OCI-LY7 (cell line): ENCODE data around the gene SECTM1. TPM values are rescaled to one million over a fixed set of nuclear protein-coding genes. Genes with fewer than 3 reads are reported as not detected.

Source experiments
- BruUV-seq: library from RNA; stranded (reverse); fragments of 400-500 nt; replicated peaks from 2 replicates; lab custom pipeline; 2021; lab: Mats Ljungman, UMichigan
- CTCF ChIA-PET: fragments of 300-600 bp; sonication (Branson Sonifier 250); formaldehyde crosslinking; loops from one replicate; lab custom pipeline; 2022; ENCODE audit warnings: antibody characterized with exemption; ENCODE audit not compliant: unreplicated experiment; lab: Charles Lee
- POLR2A ChIA-PET: fragments of 300-600 bp; sonication (Branson Sonifier 250); formaldehyde crosslinking; loops from one replicate; lab custom pipeline; 2022; ENCODE audit warnings: antibody characterized with exemption; lab: Charles Lee
- DNase-seq: peaks from one replicate; pipeline ENCODE4 v3.0.0-alpha.2; 2015; ENCODE audit warnings: low spot score
- H2AFZ ChIP-seq: fragments of 200-600 bp; sonication (generic), shearing (Covaris generic); 2 replicates; pipeline ENCODE4 v1.6.1; 2014; ENCODE audit warnings: mild to moderate bottlenecking, antibody characterized with exemption, low read length, moderate library complexity
- H3K27ac ChIP-seq: fragments of 200-600 bp; sonication (generic); 2 replicates; pipeline ENCODE4 v1.5.1; 2014; ENCODE audit warnings: mixed run types, low read depth, mild to moderate bottlenecking, moderate library complexity, low read length, inconsistent platforms; ENCODE audit not compliant: poor library complexity, severe bottlenecking
- H3K36me3 ChIP-seq: fragments of 200-600 bp; sonication (generic); 2 replicates; pipeline ENCODE4 v1.6.1; 2014; ENCODE audit warnings: mild to moderate bottlenecking, antibody characterized with exemption, low read length, moderate library complexity, mixed read lengths; ENCODE audit not compliant: insufficient read depth
- H3K4me1 ChIP-seq: fragments of 200-600 bp; sonication (generic); 2 replicates; pipeline ENCODE4 v1.5.1; 2014; ENCODE audit warnings: mild to moderate bottlenecking, low read length; ENCODE audit not compliant: insufficient read depth, poor library complexity, severe bottlenecking
- H3K4me2 ChIP-seq: fragments of 200-600 bp; sonication (generic); 2 replicates; pipeline ENCODE4 v1.6.1; 2014; ENCODE audit warnings: mild to moderate bottlenecking, low read length
- H3K4me3 ChIP-seq: fragments of 200-600 bp; sonication (generic); 2 replicates; pipeline ENCODE4 v1.5.1; 2014; ENCODE audit warnings: mild to moderate bottlenecking, low read depth, low read length; ENCODE audit not compliant: poor library complexity, severe bottlenecking
- H3K79me2 ChIP-seq: fragments of 200-600 bp; sonication (generic); 2 replicates; pipeline ENCODE4 v1.6.1; 2016; ENCODE audit warnings: low read depth, mild to moderate bottlenecking, low read length, moderate library complexity, mixed read lengths; ENCODE audit not compliant: insufficient read depth
- H3K9me2 ChIP-seq: fragments of 200-600 bp; sonication (generic); 2 replicates; pipeline ENCODE4 v1.6.1; 2016; ENCODE audit warnings: mild to moderate bottlenecking, low read length, mixed read lengths; ENCODE audit not compliant: insufficient read depth
- H3K9me3 ChIP-seq: fragments of 200-600 bp; sonication (generic); 2 replicates; pipeline ENCODE4 v1.6.1; 2014; ENCODE audit warnings: mild to moderate bottlenecking, mixed run types, low read length, mixed read lengths
- H4K20me1 ChIP-seq: fragments of 200-600 bp; sonication (generic); 2 replicates; pipeline ENCODE4 v1.6.1; 2014; ENCODE audit warnings: mild to moderate bottlenecking, antibody characterized with exemption, low read length, moderate library complexity, mixed read lengths; ENCODE audit not compliant: insufficient read depth
- EZH2phosphoT487 ChIP-seq: fragments of 200-600 bp; sonication (generic); IDR thresholded peaks from 2 replicates; pipeline ENCODE4 v1.6.1; 2018; ENCODE audit warnings: low read depth, borderline replicate concordance, mild to moderate bottlenecking, mixed run types, antibody characterized with exemption, low read length, moderate library complexity, mixed read lengths
- intact Hi-C: fragments of 100-400 bp; cut with micrococcal nuclease; formaldehyde crosslinking; loops from one replicate; pipeline ENCODE4 v1.10.0; 2022; ENCODE audit not compliant: unreplicated experiment
- total RNA-seq, 2 experiments: library from RNA; depleted of rRNA in 1 of 2; stranded (reverse); fragments of >200 nt in 1 of 2; shearing (Covaris generic) in 1 of 2; gene quantifications; 2 replicates each; pipeline ENCODE4 v1.2.3, GENCODE V29; 2014 to 2022
- TF ChIP-seq, protein P1 (sequence below): fragments of 200-600 bp; sonication (generic); conservative IDR thresholded peaks from 2 replicates; pipeline ENCODE4 v1.5.1; 2014; ENCODE audit warnings: mild to moderate bottlenecking, antibody characterized with exemption, low read length, moderate library complexity, mixed read lengths

The SECTM1 gene
- total RNA-seq, 2 experiments from 2014 or later: not detected

DNA sequence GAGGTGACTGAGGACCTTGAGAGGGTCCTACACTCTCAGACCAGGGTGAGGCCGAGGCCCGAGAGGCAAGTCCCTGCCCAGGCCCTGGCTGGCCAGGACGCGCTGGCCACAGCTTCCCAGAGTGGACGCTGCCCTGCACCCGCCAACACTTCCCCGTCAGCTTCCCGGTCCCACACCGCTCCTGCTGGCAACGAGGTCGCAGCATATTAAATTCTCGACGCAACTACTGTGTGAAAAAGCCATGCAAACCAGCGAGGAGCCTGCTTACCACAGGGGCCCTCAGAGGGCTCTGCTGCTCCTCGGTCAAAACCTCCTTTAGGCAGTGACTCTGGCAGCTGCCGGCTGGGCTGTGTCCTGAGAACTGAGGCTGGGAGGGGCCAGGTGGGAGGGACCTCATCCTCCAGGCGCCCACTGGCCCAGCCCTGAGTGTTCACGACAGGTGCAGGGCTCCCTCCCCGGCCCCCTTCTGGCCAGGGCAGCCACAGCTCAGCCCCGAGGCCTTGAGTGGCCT, 23.3 kb upstream of the SECTM1 start:
- CTCF ChIA-PET: interaction anchor here (0.8 to 1.1 kb wide), 2 partner anchors 10 to 60 kb away, joined by 3 to 4 read pairs; no protein-coding TSS in a partner anchor

DNA sequence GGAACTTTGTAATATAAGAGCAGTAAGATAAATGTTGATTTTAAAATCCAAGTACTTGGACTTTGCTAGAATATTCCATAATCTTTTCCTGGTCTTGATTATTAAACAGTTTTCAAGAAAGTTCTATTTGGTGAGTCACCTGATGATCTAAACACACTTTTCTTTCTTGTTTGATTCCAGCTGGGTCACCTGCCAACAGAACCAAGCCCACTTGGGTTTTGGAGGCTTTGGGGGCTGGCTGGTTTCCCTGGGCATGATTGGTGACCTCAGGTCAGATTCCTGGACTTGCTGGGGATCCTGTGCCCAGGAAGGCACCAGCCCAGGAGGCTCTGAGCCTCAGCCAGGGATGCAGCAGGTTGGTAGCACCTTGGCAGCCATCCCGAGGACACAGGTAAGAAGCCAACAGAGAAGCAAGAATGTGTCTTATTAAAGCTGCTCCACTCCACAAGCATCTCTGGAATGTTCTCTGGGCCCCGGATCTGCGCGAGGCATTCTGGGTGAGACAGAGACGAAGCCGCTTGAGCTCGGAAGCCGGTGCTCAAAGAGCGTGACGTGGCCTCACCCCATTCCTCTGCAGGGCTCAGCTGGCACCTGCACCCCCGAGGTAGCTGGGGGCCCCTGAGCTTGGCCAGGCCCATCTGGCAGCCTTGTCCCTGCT, 22.3 kb upstream of the SECTM1 start:
- ChIA-PET POLR2A (interaction anchor here (0.6 to 1.5 kb wide), 2 partner anchors 11 to 23 kb away, joined by 4 to 5 read pairs; no protein-coding TSS in a partner anchor), CTCF (no interaction called here)
- H3K4me1 ChIP-seq: peaks cover 72% of the 10 kb centered on the region
- H4K20me1 ChIP-seq: no peaks in the 10 kb centered on the region
- H2AFZ ChIP-seq: no peak overlapping the region
- no peaks in the 10 kb centered on the region for H3K79me2 ChIP-seq
- no peak for DNase-seq
- H3K36me3 ChIP-seq: no peaks in the 10 kb centered on the region
- no peak overlapping the region for H3K4me3 ChIP-seq
- H3K9me2 ChIP-seq: no peaks in the 10 kb centered on the region
- no peak overlapping the region for H3K27ac ChIP-seq
- H3K9me3 ChIP-seq: no peaks in the 10 kb centered on the region
- TF ChIP-seq, protein P1, sequence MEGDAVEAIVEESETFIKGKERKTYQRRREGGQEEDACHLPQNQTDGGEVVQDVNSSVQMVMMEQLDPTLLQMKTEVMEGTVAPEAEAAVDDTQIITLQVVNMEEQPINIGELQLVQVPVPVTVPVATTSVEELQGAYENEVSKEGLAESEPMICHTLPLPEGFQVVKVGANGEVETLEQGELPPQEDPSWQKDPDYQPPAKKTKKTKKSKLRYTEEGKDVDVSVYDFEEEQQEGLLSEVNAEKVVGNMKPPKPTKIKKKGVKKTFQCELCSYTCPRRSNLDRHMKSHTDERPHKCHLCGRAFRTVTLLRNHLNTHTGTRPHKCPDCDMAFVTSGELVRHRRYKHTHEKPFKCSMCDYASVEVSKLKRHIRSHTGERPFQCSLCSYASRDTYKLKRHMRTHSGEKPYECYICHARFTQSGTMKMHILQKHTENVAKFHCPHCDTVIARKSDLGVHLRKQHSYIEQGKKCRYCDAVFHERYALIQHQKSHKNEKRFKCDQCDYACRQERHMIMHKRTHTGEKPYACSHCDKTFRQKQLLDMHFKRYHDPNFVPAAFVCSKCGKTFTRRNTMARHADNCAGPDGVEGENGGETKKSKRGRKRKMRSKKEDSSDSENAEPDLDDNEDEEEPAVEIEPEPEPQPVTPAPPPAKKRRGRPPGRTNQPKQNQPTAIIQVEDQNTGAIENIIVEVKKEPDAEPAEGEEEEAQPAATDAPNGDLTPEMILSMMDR: no peak
- TF ChIP-seq EZH2phosphoT487: no peak
- no TSS peak for BruUV-seq
- no peak overlapping the region for H3K4me2 ChIP-seq
- intact Hi-C loops: no loop called here

More for the DNA sequence above, 23.3 kb upstream of the SECTM1 start:
- H2AFZ ChIP-seq: peak overlapping the region; percentile 58
- no peaks in the 10 kb centered on the region for H3K79me2 ChIP-seq
- DNase-seq: peak; percentile 67
- H3K4me3 ChIP-seq: no peak overlapping the region
- peak overlapping the region; percentile 39 for H3K4me2 ChIP-seq
- H3K4me1 ChIP-seq: peaks cover 62% of the 10 kb centered on the region
- H3K9me3 ChIP-seq: no peaks in the 10 kb centered on the region
- no peaks in the 10 kb centered on the region for H3K9me2 ChIP-seq
- no peaks in the 10 kb centered on the region for H4K20me1 ChIP-seq
- H3K36me3 ChIP-seq: no peaks in the 10 kb centered on the region
- POLR2A ChIA-PET: interaction anchor here (1.4 to 3.0 kb wide), 6 partner anchors 10 to 101 kb away, joined by 3 to 15 read pairs (median 5); partner anchors contain the start of gene HEXD
- H3K27ac ChIP-seq: no peak overlapping the region
- BruUV-seq: no TSS peak
- intact Hi-C loops: loop anchor here (1.0 kb wide), 1 partner anchor 61 kb away; the partner anchor contains the start of genes HEXD and OGFOD3
- TF ChIP-seq, protein P1: no peak
- TF ChIP-seq EZH2phosphoT487: no peak
